Endothelial cell of umbilical vein (primary cell): ENCODE results near the gene RASAL3.

ENCODE experiments used
- CTCF ChIP-seq, 2 donors: IDR thresholded peaks; 1 replicate in 1 of 2; 2 replicates in 1 of 2; pipeline ENCODE4 v1.5.1; 2011; ENCODE audit warnings: low read length in 2 of 2, mild to moderate bottlenecking in 2 of 2, moderate library complexity in 2 of 2, control low read depth in 1 of 2, inconsistent platforms in 1 of 2, low read depth in 1 of 2; ENCODE audit not compliant: insufficient read depth in 1 of 2; ENCODE audit errors: extremely low read depth in 1 of 2
- EZH2 ChIP-seq: IDR thresholded peaks from 2 replicates; pipeline ENCODE4 v1.6.1; 2012; ENCODE audit warnings: borderline replicate concordance, low read depth, mild to moderate bottlenecking, moderate library complexity, low read length, inconsistent platforms; ENCODE audit not compliant: severe bottlenecking
- MYC ChIP-seq: IDR thresholded peaks from one replicate; pipeline ENCODE4 v1.6.1; 2011; ENCODE audit warnings: mild to moderate bottlenecking, low read depth, low read length
- POLR2A ChIP-seq: IDR thresholded peaks from 2 replicates; pipeline ENCODE4 v1.6.1; 2012; ENCODE audit warnings: low read depth, mild to moderate bottlenecking, control low read depth, low read length
- POLR2AphosphoS5 ChIP-seq: IDR thresholded peaks from 2 replicates; pipeline ENCODE4 v1.6.1; 2012; ENCODE audit warnings: low read depth, mild to moderate bottlenecking, control low read depth, low read length, moderate library complexity; ENCODE audit not compliant: insufficient read depth
- TF ChIP-seq, protein P1 (sequence below): IDR thresholded peaks from 2 replicates; pipeline ENCODE4 v1.6.1; 2011; ENCODE audit not compliant: insufficient read depth, insufficient read length

GRCh38 chr19:15506074-15506571 is 41.8 kb upstream of the RASAL3 start:
- TF ChIP-seq, protein P1, sequence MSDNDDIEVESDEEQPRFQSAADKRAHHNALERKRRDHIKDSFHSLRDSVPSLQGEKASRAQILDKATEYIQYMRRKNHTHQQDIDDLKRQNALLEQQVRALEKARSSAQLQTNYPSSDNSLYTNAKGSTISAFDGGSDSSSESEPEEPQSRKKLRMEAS = no peak
- TF ChIP-seq POLR2A = no peak
- TF ChIP-seq EZH2 = no peak
- no peak for TF ChIP-seq CTCF (IDR thresholded peaks at IDR 0.05; ENCODE audit: extremely low read depth in 1 of 2, insufficient read depth in 1 of 2, low read depth in 1 of 2, low read length in 2 of 2)
- no peak for TF ChIP-seq MYC
- no peak for TF ChIP-seq POLR2AphosphoS5
